H9 (cell line): ENCODE data around the gene TBATA. TPM values are rescaled to one million over a fixed set of nuclear protein-coding genes. Genes with fewer than 3 reads are reported as not detected.

Experiments used
- DNase-seq: peaks from one replicate; pipeline ENCODE4 v3.0.0-alpha.2; 2017
- H2AFZ ChIP-seq: one replicate; pipeline ENCODE4 v1.6.1; 2013; ENCODE audit warnings: mild to moderate bottlenecking, low read length, control low read depth, moderate library complexity
- H2AK5ac ChIP-seq: 2 replicates; pipeline ENCODE4 v1.6.1; 2013; ENCODE audit warnings: low read length, control low read depth, mixed read lengths; ENCODE audit not compliant: insufficient read length
- H2BK120ac ChIP-seq: one replicate; pipeline ENCODE4 v1.6.1; 2013; ENCODE audit warnings: low read depth, mild to moderate bottlenecking, low read length, control low read depth, inconsistent platforms; ENCODE audit not compliant: poor library complexity, severe bottlenecking
- H2BK12ac ChIP-seq: 2 replicates; pipeline ENCODE4 v1.6.1; 2013; ENCODE audit warnings: low read length, control low read depth, mixed read lengths, low read depth; ENCODE audit not compliant: insufficient read length
- H2BK15ac ChIP-seq: 2 replicates; pipeline ENCODE4 v1.6.1; 2013; ENCODE audit warnings: low read depth, low read length, control low read depth
- H2BK20ac ChIP-seq: one replicate; pipeline ENCODE4 v1.6.1; 2013; ENCODE audit warnings: low read depth, mild to moderate bottlenecking, low read length, control low read depth, inconsistent platforms; ENCODE audit not compliant: poor library complexity, severe bottlenecking
- H2BK5ac ChIP-seq: 2 replicates; pipeline ENCODE4 v1.6.1; 2013; ENCODE audit warnings: low read length, control low read depth, mixed read lengths; ENCODE audit not compliant: insufficient read length
- H3K14ac ChIP-seq: 2 replicates; pipeline ENCODE4 v1.6.1; 2013; ENCODE audit warnings: low read length, control low read depth; ENCODE audit not compliant: insufficient read depth
- H3K18ac ChIP-seq: 2 replicates; pipeline ENCODE4 v1.6.1; 2013; ENCODE audit warnings: low read depth, mild to moderate bottlenecking, mixed read lengths, low read length, control low read depth; ENCODE audit not compliant: insufficient read length
- H3K23ac ChIP-seq: 2 replicates; pipeline ENCODE4 v1.6.1; 2013; ENCODE audit warnings: low read length, control low read depth, mixed read lengths, low read depth; ENCODE audit not compliant: insufficient read length
- H3K23me2 ChIP-seq: 2 replicates; pipeline ENCODE4 v1.6.1; 2013; ENCODE audit warnings: low read depth, mild to moderate bottlenecking, mixed read lengths, low read length, control low read depth; ENCODE audit not compliant: insufficient read length, poor library complexity, severe bottlenecking
- H3K27ac ChIP-seq: 2 replicates; pipeline ENCODE4 v1.5.1; 2013; ENCODE audit warnings: low read length, control low read depth, mixed read lengths, low read depth; ENCODE audit not compliant: insufficient read length
- H3K27me3 ChIP-seq: 2 replicates; pipeline ENCODE4 v1.6.1; 2013; ENCODE audit warnings: low read length, control low read depth, inconsistent platforms; ENCODE audit not compliant: insufficient read depth
- H3K4ac ChIP-seq: 2 replicates; pipeline ENCODE4 v1.6.1; 2013; ENCODE audit warnings: low read depth, mild to moderate bottlenecking, control low read depth, inconsistent platforms, low read length, moderate library complexity
- H3K4me1 ChIP-seq: 2 replicates; pipeline ENCODE4 v1.6.1; 2013; ENCODE audit warnings: low read length, control low read depth, inconsistent platforms; ENCODE audit not compliant: insufficient read depth
- H3K4me2 ChIP-seq: 2 replicates; pipeline ENCODE4 v1.6.1; 2013; ENCODE audit warnings: low read length, control low read depth, mixed read lengths; ENCODE audit not compliant: insufficient read length, insufficient read depth
- H3K56ac ChIP-seq: 2 replicates; pipeline ENCODE4 v1.6.1; 2013; ENCODE audit warnings: low read depth, mild to moderate bottlenecking, mixed read lengths, low read length, control low read depth; ENCODE audit not compliant: insufficient read length
- H3K79me1 ChIP-seq: 2 replicates; pipeline ENCODE4 v1.6.1; 2013; ENCODE audit warnings: low read depth, mild to moderate bottlenecking, moderate library complexity, low read length, control low read depth, inconsistent platforms; ENCODE audit not compliant: insufficient read depth, poor library complexity, severe bottlenecking
- H3K79me2 ChIP-seq: 2 replicates; pipeline ENCODE4 v1.6.1; 2013; ENCODE audit warnings: low read length, control low read depth, inconsistent platforms; ENCODE audit not compliant: insufficient read depth
- H3K9ac ChIP-seq: 2 replicates; pipeline ENCODE4 v1.6.1; 2013; ENCODE audit warnings: low read length, control low read depth, mixed read lengths; ENCODE audit not compliant: insufficient read length; ENCODE audit errors: extremely low read depth
- H3K9me3 ChIP-seq: one replicate; pipeline ENCODE4 v1.6.1; 2013; ENCODE audit warnings: low read depth, low read length, inconsistent platforms; ENCODE audit not compliant: control insufficient read depth
- H3T11ph ChIP-seq: one replicate; pipeline ENCODE4 v1.6.1; 2013; ENCODE audit warnings: mild to moderate bottlenecking, low read length, control low read depth, inconsistent platforms
- H4K20me1 ChIP-seq: one replicate; pipeline ENCODE4 v1.6.1; 2013; ENCODE audit not compliant: control insufficient read depth, insufficient read length, insufficient read depth
- H4K5ac ChIP-seq: 2 replicates; pipeline ENCODE4 v1.6.1; 2013; ENCODE audit warnings: low read depth, mild to moderate bottlenecking, mixed read lengths, low read length, control low read depth; ENCODE audit not compliant: insufficient read length
- H4K8ac ChIP-seq: replicated peaks from 2 replicates; pipeline ENCODE4 v1.6.1; 2013; ENCODE audit warnings: low read length, control low read depth, mixed read lengths, low read depth; ENCODE audit not compliant: insufficient read length
- H4K91ac ChIP-seq: 2 replicates; pipeline ENCODE4 v1.6.1; 2013; ENCODE audit warnings: low read depth, mild to moderate bottlenecking, moderate library complexity, mixed read lengths, low read length, control low read depth; ENCODE audit not compliant: insufficient read length
- H3K27ac Mint-ChIP-seq, 3 experiments: 2 replicates in 2 of 3; 3 replicates in 1 of 3; pipeline ENCODE4 v1.8.0; 2020 to 2021; ENCODE audit warnings: mixed read lengths in 3 of 3, mild to moderate bottlenecking in 1 of 3, moderate library complexity in 1 of 3
- H3K27me3 Mint-ChIP-seq: 2 replicates; pipeline ENCODE4 v1.8.0; 2021; ENCODE audit warnings: low read depth, mild to moderate bottlenecking, moderate library complexity, mixed read lengths
- H3K36me3 Mint-ChIP-seq, 3 experiments: 2 replicates in 2 of 3; 3 replicates in 1 of 3; pipeline ENCODE4 v1.8.0; 2020 to 2021; ENCODE audit warnings: low read depth in 3 of 3, mixed read lengths in 3 of 3; ENCODE audit not compliant: insufficient read depth in 1 of 3
- H3K4me1 Mint-ChIP-seq, 2 experiments: 2 replicates each; pipeline ENCODE4 v1.8.0; 2020; ENCODE audit warnings: mixed read lengths in 2 of 2
- H3K4me3 Mint-ChIP-seq, 2 experiments: 2 replicates in 1 of 2; 3 replicates in 1 of 2; pipeline ENCODE4 v1.8.0; 2020 to 2021; ENCODE audit warnings: mild to moderate bottlenecking in 2 of 2, mixed read lengths in 2 of 2, moderate library complexity in 1 of 2
- H3K9me3 Mint-ChIP-seq, 2 experiments: 2 replicates in 1 of 2; 3 replicates in 1 of 2; pipeline ENCODE4 v1.8.0; 2020; ENCODE audit warnings: mild to moderate bottlenecking in 2 of 2, mixed read lengths in 2 of 2, moderate library complexity in 1 of 2
- WGBS: extraction: QIAGEN DNeasy Blood & Tissue Kit; methylation state at CpG from one replicate; pipeline ENCODE4 v1.1.7; 2013; ENCODE audit warnings: missing lambda C conversion rate, low lambda C conversion rate, mixed read lengths; ENCODE audit not compliant: insufficient read length; ENCODE audit errors: extremely low coverage; 5-methylcytosine and 5-hydroxymethylcytosine counted together
- total RNA-seq: library from RNA; stranded (reverse); gene quantifications from 2 replicates; pipeline ENCODE4 v1.2.1, GENCODE V29; 2021
- TF ChIP-seq, protein P1 (sequence below): fragments of 200-600 bp; sonication (generic); conservative IDR thresholded peaks from 3 replicates; pipeline ENCODE4 v1.8.0; 2021; ENCODE audit warnings: antibody characterized with exemption, mild to moderate bottlenecking

TBATA gene
- total RNA-seq, 1 experiment from 2014 or later: not detected

- TF ChIP-seq, protein P1, sequence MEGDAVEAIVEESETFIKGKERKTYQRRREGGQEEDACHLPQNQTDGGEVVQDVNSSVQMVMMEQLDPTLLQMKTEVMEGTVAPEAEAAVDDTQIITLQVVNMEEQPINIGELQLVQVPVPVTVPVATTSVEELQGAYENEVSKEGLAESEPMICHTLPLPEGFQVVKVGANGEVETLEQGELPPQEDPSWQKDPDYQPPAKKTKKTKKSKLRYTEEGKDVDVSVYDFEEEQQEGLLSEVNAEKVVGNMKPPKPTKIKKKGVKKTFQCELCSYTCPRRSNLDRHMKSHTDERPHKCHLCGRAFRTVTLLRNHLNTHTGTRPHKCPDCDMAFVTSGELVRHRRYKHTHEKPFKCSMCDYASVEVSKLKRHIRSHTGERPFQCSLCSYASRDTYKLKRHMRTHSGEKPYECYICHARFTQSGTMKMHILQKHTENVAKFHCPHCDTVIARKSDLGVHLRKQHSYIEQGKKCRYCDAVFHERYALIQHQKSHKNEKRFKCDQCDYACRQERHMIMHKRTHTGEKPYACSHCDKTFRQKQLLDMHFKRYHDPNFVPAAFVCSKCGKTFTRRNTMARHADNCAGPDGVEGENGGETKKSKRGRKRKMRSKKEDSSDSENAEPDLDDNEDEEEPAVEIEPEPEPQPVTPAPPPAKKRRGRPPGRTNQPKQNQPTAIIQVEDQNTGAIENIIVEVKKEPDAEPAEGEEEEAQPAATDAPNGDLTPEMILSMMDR: no peak
Measured at GRCh38 chr10:70751991-70752390, 33.2 kb downstream of the TBATA start.

More at GRCh38 chr10:70751991-70752390, 33.2 kb downstream of the TBATA start:
- H3K9ac ChIP-seq: no peak overlapping the region
- no CpG with 5 or more reads among the region's 14 CpGs for WGBS
- no peak overlapping the region for H2BK12ac ChIP-seq
- Mint-ChIP-seq H3K9me3 (no peaks in the 10 kb centered on the region; a peak in 1 of 5 replicates), H3K36me3 (no peaks in the 10 kb centered on the region), H3K27me3 (no peaks in the 10 kb centered on the region), H3K27ac (no peak overlapping the region), H3K4me1 (peaks cover 10 to 15% of the 10 kb centered on the region in 2 experiments), H3K4me3 (no peak overlapping the region)
- H3K14ac ChIP-seq: no peak overlapping the region
- no peak overlapping the region for H2AFZ ChIP-seq
- H3K23ac ChIP-seq: no peak overlapping the region
- no peak overlapping the region for H4K5ac ChIP-seq
- H3K56ac ChIP-seq: no peak overlapping the region
- no peak overlapping the region for H3K4ac ChIP-seq
- H3K23me2 ChIP-seq: no peaks in the 10 kb centered on the region
- DNase-seq: no peak
- no peak overlapping the region for H2BK15ac ChIP-seq
- no peak overlapping the region for H2BK5ac ChIP-seq
- no peak overlapping the region for H3K18ac ChIP-seq
- no peak overlapping the region for H4K8ac ChIP-seq
- no peaks in the 10 kb centered on the region; the same call in 1 of the 2 replicates for H3K4me1 ChIP-seq
- H2BK120ac ChIP-seq: no peak overlapping the region
- no peaks in the 10 kb centered on the region for H4K20me1 ChIP-seq
- H3K79me2 ChIP-seq: no peaks in the 10 kb centered on the region
- no peak overlapping the region for H3K4me2 ChIP-seq
- H4K91ac ChIP-seq: no peak overlapping the region
- no peaks in the 10 kb centered on the region for H3K9me3 ChIP-seq
- no peak overlapping the region for H3T11ph ChIP-seq
- no peak overlapping the region for H3K27ac ChIP-seq
- H3K27me3 ChIP-seq: no peaks in the 10 kb centered on the region
- H3K79me1 ChIP-seq: no peaks in the 10 kb centered on the region
- no peak overlapping the region for H2AK5ac ChIP-seq
- no peak overlapping the region for H2BK20ac ChIP-seq
